Osteoblast (primary cell): ENCODE data around the gene TLCD1. TPM values are rescaled to one million over a fixed set of nuclear protein-coding genes. Genes with fewer than 3 reads are reported as not detected.

Source experiments
- DNase-seq: peaks from one replicate; pipeline ENCODE4 v3.0.0; 2011; ENCODE audit warnings: low spot score, mixed read lengths; ENCODE audit not compliant: insufficient read length; ENCODE audit errors: missing footprints
- H2AFZ ChIP-seq: 2 replicates; pipeline ENCODE4 v1.6.0; 2011; ENCODE audit warnings: mild to moderate bottlenecking, low read length
- H3K27ac ChIP-seq: 2 replicates; pipeline ENCODE4 v1.5.1; 2011; ENCODE audit warnings: mild to moderate bottlenecking, low read depth, low read length, moderate library complexity
- H3K27me3 ChIP-seq: 2 replicates; pipeline ENCODE4 v1.6.0; 2012; ENCODE audit warnings: mild to moderate bottlenecking, control low read depth, inconsistent platforms, low read length, moderate library complexity; ENCODE audit not compliant: insufficient read depth
- H3K36me3 ChIP-seq: 2 replicates; pipeline ENCODE4 v1.5.1; 2011; ENCODE audit warnings: mild to moderate bottlenecking, low read length, control low read depth, moderate library complexity; ENCODE audit not compliant: insufficient read depth
- H3K4me1 ChIP-seq: 2 replicates; pipeline ENCODE4 v1.5.1; 2011; ENCODE audit warnings: mild to moderate bottlenecking, low read length, control low read depth, moderate library complexity; ENCODE audit not compliant: insufficient read depth
- H3K4me2 ChIP-seq: 2 replicates; pipeline ENCODE4 v1.6.0; 2011; ENCODE audit warnings: mild to moderate bottlenecking, low read length; ENCODE audit not compliant: insufficient read depth
- H3K4me3 ChIP-seq: fragments of 200-600 bp; sonication (generic); 3 replicates; pipeline ENCODE4 v1.5.1; 2012; ENCODE audit warnings: mild to moderate bottlenecking, low read length, inconsistent platforms; ENCODE audit not compliant: insufficient read depth
- H3K79me2 ChIP-seq: 2 replicates; pipeline ENCODE4 v1.6.0; 2012; ENCODE audit warnings: mild to moderate bottlenecking, low read length, control low read depth, inconsistent platforms; ENCODE audit not compliant: insufficient read depth
- H3K9me3 ChIP-seq: 2 replicates; pipeline ENCODE4 v1.5.1; 2011; ENCODE audit warnings: low read depth, low read length, control low read depth
- H4K20me1 ChIP-seq: 2 replicates; pipeline ENCODE4 v1.6.0; 2012; ENCODE audit warnings: mild to moderate bottlenecking, low read length, control low read depth; ENCODE audit not compliant: insufficient read depth
- CTCF ChIP-seq: IDR thresholded peaks from 2 replicates; pipeline ENCODE4 v1.5.1; 2011; ENCODE audit warnings: mild to moderate bottlenecking, low read depth, low read length, moderate library complexity; ENCODE audit errors: extremely low read depth
- total RNA-seq: library from RNA; depleted of rRNA; stranded (reverse); fragments of >200 nt; gene quantifications from 2 replicates; pipeline ENCODE4 v1.2.3, GENCODE V29; 2012

Gene TLCD1
- total RNA-seq, 1 donor = 4.0 TPM

- H3K36me3 ChIP-seq = peaks cover 57% of the 10 kb centered on the region
- no peak overlapping the region for H3K4me3 ChIP-seq
- H3K4me1 ChIP-seq = peaks cover 5% of the 10 kb centered on the region
- no peak for DNase-seq
- no peak overlapping the region for H3K4me2 ChIP-seq
- no peak overlapping the region for H3K27ac ChIP-seq
- peaks cover 36% of the 10 kb centered on the region for H3K79me2 ChIP-seq
- H3K9me3 ChIP-seq = no peaks in the 10 kb centered on the region
- no peaks in the 10 kb centered on the region for H3K27me3 ChIP-seq
- H4K20me1 ChIP-seq = peaks cover 41% of the 10 kb centered on the region
- TF ChIP-seq CTCF = no peak
- H2AFZ ChIP-seq = no peak overlapping the region
Observed at GRCh38 chr17:28751600-28752366, 25.8 kb upstream of the TLCD1 start.

- peaks cover 51% of the 10 kb centered on the region for H4K20me1 ChIP-seq
- DNase-seq = peak; percentile 96
- no peaks in the 10 kb centered on the region for H3K9me3 ChIP-seq
- no peaks in the 10 kb centered on the region for H3K27me3 ChIP-seq
- peaks cover 54% of the 10 kb centered on the region for H3K36me3 ChIP-seq
- peaks cover 15% of the 10 kb centered on the region for H3K4me1 ChIP-seq
- H3K79me2 ChIP-seq = peaks cover 50% of the 10 kb centered on the region
- no peak overlapping the region for H3K4me2 ChIP-seq
- peak; percentile 100 for TF ChIP-seq CTCF
- H3K27ac ChIP-seq = peak overlapping the region; percentile 5
- H2AFZ ChIP-seq = no peak overlapping the region
- no peak overlapping the region for H3K4me3 ChIP-seq
Observed at GRCh38 chr17:28750178-28751047, 24.4 kb upstream of the TLCD1 start.

- H3K4me3 ChIP-seq = no peak overlapping the region
- H3K36me3 ChIP-seq = peaks cover 54% of the 10 kb centered on the region
- no peak for TF ChIP-seq CTCF
- peaks cover 51% of the 10 kb centered on the region for H4K20me1 ChIP-seq
- H3K79me2 ChIP-seq = peaks cover 58% of the 10 kb centered on the region
- DNase-seq = peak; percentile 55
- H3K9me3 ChIP-seq = no peaks in the 10 kb centered on the region
- peaks cover 18% of the 10 kb centered on the region for H3K4me1 ChIP-seq
- H3K27ac ChIP-seq = peak overlapping the region; percentile 12
- H3K27me3 ChIP-seq = no peaks in the 10 kb centered on the region
- no peak overlapping the region for H3K4me2 ChIP-seq
- H2AFZ ChIP-seq = no peak overlapping the region
Observed at GRCh38 chr17:28749516-28750177, 23.6 kb upstream of the TLCD1 start.
